HCT116 (cell line): ENCODE data around the gene OBP2B.
"Not testable (repeated sequence)": the region's sequence is repeated elsewhere in the genome, so short reads cannot be mapped to it uniquely, and the experiment has no call there.

Experiments
- CEBPB ChIP-seq: IDR thresholded peaks from 2 replicates; pipeline ENCODE4 v1.6.1; 2012; ENCODE audit warnings: low read depth
- POLR2AphosphoS5 ChIP-seq: IDR thresholded peaks from 2 replicates; pipeline ENCODE4 v1.6.1; 2011; ENCODE audit warnings: mild to moderate bottlenecking, low read depth, low read length, moderate library complexity
- SRF ChIP-seq: IDR thresholded peaks from 2 replicates; pipeline ENCODE4 v1.6.1; 2012; ENCODE audit warnings: low read depth
- TF ChIP-seq, protein P1 (sequence below): IDR thresholded peaks from 2 replicates; pipeline ENCODE4 v1.6.1; 2011; ENCODE audit warnings: mild to moderate bottlenecking, low read length, moderate library complexity; ENCODE audit not compliant: insufficient replicate concordance; ENCODE audit errors: extremely low read depth
- TF ChIP-seq, protein P2 (sequence below), 3 experiments: fragments of 200-600 bp in 1 of 3; sonication (generic) in 1 of 3; IDR thresholded peaks in 2 of 3; conservative IDR thresholded peaks in 1 of 3; 2 replicates each; pipeline ENCODE4 v1.5.1; 2012 to 2017; ENCODE audit warnings: low read depth in 2 of 3, low read length in 2 of 3, antibody characterized with exemption in 1 of 3, borderline replicate concordance in 1 of 3, control low read depth in 1 of 3, mild to moderate bottlenecking in 1 of 3, mixed read lengths in 1 of 3, mixed run types in 1 of 3, moderate library complexity in 1 of 3; ENCODE audit not compliant: insufficient read depth in 1 of 3

DNA sequence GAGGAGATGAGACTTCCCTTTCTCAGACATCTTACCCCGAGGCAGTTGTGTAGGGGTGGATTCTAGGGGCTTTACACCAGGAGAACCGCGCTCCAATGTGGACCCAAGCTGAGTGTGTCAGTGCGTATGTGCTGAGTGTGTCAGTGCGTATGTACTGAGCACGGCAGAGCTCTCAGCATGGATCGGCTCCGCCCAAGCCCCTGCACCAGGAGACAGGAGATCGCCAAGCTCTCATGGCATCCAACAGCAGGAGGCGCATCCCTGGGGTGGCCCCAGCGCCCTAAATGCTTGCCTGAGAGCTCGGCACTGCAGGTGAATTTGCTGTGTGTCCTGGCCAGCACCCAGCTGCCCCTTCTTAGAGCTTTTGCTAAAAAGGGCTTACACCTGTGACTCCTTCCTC is 12.9 kb upstream of the OBP2B start:
- TF ChIP-seq CEBPB, SRF, POLR2AphosphoS5: not testable (repeated sequence)
- TF ChIP-seq, protein P1, sequence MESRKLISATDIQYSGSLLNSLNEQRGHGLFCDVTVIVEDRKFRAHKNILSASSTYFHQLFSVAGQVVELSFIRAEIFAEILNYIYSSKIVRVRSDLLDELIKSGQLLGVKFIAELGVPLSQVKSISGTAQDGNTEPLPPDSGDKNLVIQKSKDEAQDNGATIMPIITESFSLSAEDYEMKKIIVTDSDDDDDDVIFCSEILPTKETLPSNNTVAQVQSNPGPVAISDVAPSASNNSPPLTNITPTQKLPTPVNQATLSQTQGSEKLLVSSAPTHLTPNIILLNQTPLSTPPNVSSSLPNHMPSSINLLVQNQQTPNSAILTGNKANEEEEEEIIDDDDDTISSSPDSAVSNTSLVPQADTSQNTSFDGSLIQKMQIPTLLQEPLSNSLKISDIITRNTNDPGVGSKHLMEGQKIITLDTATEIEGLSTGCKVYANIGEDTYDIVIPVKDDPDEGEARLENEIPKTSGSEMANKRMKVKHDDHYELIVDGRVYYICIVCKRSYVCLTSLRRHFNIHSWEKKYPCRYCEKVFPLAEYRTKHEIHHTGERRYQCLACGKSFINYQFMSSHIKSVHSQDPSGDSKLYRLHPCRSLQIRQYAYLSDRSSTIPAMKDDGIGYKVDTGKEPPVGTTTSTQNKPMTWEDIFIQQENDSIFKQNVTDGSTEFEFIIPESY, result not testable (repeated sequence)
- TF ChIP-seq, protein P2, sequence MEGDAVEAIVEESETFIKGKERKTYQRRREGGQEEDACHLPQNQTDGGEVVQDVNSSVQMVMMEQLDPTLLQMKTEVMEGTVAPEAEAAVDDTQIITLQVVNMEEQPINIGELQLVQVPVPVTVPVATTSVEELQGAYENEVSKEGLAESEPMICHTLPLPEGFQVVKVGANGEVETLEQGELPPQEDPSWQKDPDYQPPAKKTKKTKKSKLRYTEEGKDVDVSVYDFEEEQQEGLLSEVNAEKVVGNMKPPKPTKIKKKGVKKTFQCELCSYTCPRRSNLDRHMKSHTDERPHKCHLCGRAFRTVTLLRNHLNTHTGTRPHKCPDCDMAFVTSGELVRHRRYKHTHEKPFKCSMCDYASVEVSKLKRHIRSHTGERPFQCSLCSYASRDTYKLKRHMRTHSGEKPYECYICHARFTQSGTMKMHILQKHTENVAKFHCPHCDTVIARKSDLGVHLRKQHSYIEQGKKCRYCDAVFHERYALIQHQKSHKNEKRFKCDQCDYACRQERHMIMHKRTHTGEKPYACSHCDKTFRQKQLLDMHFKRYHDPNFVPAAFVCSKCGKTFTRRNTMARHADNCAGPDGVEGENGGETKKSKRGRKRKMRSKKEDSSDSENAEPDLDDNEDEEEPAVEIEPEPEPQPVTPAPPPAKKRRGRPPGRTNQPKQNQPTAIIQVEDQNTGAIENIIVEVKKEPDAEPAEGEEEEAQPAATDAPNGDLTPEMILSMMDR (IDR thresholded peaks at IDR 0.05 in 2 of 3, conservative IDR thresholded peaks at IDR 0.05 in 1 of 3; ENCODE audit: borderline replicate concordance in 1 of 3, insufficient read depth in 1 of 3, low read depth in 2 of 3, low read length in 2 of 3), result not testable (repeated sequence)
